NOMO-1 treated with dmso at 0.1 percent for 144 hours (cell line): ENCODE results near the gene KCNS1.
"Not testable (repeated sequence)": the region's sequence is repeated elsewhere in the genome, so short reads cannot be mapped to it uniquely, and the experiment has no call there.

Experiments used
- DNase-seq: peaks from one replicate; lab custom pipeline; 2025; ENCODE audit not compliant: unreplicated experiment; lab: John Stamatoyannopoulos, UW

Gene KCNS1

DNA sequence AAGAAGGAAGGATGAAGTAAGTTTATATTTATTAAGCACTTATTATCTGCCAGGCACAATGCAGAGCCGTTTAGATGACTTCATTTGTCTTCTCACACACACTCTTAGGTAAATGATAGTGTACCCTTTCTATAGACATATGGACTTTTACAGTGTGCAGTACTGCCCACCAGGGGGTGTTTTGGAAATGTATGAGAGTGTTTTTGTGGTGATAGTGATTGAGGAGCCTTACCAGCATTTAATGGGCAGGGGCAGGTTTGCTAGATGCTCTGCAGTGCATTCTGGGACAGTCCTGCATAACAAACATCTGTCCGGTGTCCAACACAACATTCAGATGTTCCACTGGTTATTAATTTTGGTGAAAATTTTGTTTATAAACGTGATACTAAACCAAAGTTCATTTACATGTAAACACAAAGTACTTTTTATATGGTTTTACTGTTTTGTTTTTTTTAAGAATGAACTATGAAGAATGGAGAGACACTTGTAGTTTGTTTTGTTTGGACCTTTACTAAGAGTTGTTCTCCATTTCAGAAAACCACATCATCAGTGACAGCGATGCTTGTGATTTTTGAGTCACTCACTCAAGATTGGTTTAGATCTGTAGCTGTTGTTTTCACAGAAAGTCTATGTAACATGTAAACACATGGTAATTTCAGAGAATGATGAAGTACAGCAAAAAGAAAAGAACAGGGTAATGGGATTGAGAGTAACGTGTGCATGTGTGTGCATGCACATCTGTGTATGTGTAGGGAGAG lies 19.9 kb downstream of the KCNS1 start:
- DNase-seq, result no peak

DNA sequence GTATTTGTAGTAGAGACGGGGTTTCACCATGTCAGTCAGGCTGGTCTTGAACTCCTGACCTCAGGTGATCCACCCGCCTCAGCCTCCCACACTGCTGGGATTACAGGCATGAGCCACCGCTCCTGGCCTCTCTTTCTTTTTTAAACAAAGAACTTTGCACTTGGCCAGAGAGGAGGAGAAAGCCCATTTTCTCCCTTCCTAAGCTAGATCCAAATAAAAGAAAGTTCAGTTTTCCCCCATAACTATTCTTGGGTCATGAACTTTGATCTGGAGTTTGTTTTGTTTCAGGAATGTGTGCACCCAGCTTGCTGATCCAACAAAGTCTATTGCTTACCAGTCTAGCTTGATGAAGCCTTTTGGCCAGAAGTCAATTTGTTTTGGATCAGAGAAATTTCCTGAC lies 23.4 kb downstream of the KCNS1 start:
- no peak for DNase-seq

DNA sequence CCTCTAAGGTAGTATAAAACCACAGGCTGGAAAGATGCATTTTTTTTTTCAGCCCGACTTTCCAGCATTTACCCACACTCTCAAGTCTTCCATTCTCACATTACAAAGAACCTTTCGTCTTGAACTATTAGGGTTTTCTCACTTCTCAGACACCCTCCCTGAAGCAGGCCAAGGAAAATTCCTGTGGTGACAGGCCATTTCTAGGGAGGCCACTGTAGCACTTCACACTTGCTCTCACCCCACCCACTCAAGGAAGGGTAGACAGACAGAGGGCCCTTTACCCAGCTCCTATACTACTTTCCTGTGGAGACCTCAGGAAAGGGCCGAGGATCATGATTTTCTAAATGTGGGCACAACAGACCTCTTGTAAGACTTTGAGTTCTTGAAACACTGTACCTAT lies 27.7 kb downstream of the KCNS1 start:
- DNase-seq, result no peak

DNA sequence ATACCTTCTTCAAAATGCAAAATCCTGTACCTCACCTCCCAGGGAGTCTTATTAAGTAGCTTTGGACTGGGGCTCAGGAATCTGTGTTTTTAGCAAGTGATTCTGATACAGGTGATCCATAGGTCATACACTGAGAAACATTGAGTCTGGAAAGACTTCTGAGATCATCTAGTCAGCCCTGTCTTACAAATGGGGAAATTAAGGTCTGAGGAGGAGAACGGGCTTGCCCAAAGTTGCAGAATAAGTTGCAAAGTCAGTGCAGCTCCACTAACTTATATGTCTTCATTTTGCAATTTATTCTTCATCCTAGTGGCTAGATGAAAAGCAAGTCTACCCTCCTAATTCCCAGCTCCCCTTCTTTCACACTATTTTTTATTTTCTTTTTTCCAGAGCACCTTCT lies 28.9 kb downstream of the KCNS1 start:
- no peak for DNase-seq

DNA sequence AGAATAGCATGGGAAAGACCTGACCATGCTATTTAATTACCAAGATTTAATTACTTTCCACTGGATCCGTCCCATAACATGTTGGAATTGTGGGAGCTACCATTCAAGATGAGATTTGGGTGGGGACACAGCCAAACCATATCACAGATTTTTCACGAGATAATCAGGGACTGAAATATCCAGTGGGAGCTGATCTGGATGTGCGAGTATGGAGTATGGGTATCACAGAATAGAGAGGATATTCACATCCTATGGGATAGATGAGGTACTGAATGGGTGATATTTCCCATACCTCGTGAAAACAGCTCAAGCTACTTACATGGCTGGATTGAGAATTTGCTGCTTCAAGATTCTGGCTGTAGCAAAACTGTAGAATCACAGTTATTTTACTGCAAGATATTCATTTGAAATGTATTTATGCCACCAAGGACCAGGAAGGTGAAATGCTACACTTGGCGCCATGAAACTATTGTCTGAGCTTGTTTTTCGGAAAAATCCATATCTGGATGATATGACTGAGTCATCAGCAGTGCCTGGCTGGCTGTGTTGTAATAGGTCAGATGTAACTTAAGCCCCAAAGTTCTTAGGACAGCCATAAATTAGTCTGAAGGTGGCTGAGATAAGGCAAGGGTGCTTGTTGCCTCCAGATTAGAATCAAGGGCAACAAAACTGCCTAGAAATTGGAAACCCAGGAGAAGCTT lies 29.8 kb downstream of the KCNS1 start:
- DNase-seq, result no peak

DNA sequence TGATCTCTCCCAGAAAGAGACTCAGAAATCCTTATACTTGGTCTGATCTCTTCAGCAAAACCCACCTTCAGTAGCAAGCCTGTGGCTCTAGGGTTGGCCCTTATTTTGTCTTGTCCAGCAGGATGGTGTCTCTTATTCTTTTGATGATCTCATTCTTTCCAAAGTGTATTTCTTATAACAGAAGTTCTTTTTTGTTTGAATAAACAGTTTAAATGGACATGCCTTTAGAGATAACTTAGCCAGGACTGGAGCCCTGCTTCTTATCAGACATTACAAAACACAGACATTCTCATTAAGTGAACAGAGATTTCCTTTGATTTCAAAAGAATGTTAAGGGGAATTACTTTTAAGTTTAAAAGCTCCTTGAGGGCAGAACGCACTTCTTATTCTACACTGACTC lies 31.7 kb downstream of the KCNS1 start:
- DNase-seq, result no peak

DNA sequence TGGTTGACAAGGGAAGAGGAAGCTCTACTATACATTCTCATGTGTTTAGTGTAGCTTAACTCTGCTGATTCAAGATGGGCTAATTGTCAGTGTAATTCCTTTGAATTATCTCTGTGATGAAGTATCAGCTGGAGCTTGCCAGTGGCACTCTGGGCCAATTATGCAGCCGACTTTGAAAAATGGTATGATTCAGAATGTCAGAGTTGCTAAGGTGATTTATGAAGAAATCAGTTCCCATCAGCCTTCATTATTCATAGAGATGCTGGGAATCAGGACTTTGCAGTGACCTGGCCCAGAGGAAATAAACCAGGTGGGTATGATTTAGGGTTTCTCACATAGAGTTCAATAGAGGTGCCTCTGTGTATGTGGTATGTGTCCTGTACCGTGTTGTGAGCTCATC lies 33.4 kb downstream of the KCNS1 start:
- no peak for DNase-seq

DNA sequence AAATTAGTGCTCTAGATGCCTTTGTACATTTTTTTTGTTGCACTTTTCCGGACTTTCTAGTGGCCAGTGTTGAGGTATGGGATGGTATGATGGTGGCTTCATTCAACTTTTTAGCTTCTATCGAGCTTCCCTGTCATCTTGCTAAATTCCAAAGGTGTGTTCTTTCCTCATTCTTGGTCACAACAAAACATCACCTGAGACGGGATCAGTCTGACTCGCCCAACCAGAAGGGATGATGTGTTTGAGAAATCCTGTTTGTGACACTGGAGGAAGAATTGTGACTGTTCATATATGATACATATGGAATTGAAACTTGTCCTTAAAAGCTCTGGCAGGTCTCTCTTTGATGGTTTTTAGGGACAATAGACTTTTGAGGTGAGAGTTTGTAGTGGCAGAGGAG lies 33.8 kb downstream of the KCNS1 start:
- DNase-seq, result no peak

DNA sequence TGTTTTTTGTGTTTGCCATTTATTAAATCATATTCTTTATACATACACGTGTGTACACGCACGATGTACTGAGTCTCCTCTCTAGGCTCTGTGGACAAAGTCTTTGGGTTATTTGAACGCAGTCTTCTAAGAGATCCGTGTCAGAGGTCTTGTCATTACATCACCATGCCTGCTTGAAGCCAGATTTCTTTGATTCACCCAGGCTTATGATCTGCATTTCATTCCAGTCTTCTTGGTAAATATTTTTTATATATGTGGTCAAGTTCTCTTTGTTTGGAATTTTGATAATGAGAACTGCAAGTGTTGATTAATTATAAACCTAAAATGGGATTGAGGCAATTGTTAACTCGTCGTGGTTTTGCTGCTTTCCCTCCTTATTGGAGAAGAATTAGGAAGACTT lies 34.6 kb downstream of the KCNS1 start:
- no peak for DNase-seq

DNA sequence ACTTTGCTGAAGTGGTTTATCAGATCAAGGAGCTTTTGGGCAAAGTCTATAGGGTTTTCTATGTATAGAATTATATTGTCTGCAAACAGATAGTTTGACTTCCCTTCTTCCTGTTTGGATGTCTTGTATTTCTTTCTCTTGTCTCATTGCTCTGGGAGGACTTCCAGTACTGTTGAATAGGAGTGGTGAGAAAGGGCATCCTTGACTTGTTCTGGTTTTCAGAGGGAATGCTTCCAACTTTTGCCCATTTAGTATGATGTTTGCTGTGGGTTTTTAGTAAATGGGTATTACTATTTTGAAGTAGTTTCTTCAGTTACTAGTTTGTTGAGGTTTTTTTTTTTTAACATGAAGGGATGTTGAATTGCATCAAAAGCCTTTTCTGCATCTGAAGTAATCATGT lies 36.1 kb downstream of the KCNS1 start:
- no peak for DNase-seq

DNA sequence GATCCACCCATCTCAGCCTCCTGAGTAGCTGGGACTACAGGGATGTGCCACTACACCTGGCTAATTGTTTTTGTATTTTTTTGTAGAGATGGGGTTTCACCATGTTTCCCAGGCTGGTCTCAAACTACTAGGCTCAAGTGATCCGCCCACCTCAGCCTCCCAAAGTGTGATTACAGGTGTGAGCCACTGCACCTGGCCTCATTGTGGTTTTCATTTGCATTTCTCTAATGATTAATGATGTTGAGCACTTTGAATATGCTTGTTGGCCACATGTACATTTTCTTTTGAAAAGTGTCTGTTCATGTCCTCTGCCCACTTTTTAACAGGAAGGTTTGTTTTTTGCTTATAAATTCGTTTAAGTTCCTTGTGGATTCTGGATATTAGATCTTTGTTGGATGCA lies 37.8 kb downstream of the KCNS1 start:
- not testable (repeated sequence) for DNase-seq

DNA sequence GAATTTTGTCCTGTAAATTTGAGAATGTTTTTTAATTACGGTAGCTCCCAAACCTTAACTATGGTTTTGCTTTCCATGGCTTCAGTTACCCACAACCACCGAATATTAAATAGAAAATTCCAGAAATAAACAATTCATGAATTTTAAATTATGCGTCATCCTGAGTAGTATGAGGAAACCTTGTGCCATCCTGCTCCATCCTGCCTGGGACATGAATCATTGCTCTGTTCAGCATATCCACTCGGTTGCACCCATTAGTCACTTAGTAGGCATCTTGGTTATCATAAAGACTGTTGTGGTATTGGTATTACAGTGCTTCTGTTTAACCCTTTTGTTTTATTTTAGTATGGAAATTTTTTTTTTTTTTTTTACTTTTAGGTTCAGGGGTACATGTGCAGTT lies 39.7 kb downstream of the KCNS1 start:
- no peak for DNase-seq

DNA sequence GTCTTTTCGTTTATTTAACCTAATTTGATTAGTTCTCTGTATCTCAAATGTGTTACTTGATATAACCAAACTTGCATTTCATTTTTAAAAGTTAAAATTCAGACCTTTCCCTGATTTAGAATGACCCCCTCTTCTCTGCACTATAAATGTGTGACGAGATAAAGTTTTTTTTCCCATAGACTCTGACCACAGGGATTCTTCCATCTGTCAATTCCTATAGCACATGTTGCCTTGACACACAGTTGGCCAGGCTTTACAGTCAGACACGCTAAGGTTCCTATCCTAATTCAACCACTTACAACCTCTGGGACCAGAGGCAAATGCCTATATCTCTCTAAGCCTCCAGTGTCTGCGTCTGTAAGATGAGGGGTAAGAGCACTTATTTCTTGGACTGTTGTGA lies 40.6 kb downstream of the KCNS1 start:
- DNase-seq, result no peak

DNA sequence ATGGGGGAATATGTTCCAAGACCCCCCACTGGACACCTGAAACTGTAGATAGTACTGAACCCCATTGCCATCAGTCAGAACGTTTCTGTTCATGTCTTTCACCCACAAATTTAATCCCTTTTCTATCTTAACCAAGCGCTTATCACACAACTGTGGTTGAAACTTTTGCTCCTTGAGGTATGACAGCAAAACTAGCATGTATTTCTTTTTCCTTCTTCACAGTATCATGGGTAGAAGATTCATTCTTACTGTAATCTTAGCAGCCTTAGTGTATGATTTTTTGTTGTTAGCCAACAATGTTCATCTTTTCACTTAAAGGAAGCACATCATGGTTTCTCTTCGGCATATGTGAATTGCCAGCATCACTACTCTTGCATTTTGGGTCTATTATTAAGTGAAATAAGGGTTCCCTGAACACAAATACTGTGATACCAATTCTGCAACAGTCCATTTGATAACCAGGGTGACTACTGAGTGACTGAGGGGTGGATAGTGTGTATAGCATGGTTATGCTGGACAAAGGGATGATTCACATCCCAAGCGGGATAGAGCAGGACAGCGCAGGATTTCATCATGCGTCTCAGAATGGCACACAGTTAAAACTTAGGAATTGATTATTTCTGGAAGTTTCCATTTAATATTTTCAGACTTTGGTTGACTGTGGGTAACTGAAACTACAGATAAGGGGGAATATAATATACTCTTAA lies 41.8 kb downstream of the KCNS1 start:
- no peak for DNase-seq

DNA sequence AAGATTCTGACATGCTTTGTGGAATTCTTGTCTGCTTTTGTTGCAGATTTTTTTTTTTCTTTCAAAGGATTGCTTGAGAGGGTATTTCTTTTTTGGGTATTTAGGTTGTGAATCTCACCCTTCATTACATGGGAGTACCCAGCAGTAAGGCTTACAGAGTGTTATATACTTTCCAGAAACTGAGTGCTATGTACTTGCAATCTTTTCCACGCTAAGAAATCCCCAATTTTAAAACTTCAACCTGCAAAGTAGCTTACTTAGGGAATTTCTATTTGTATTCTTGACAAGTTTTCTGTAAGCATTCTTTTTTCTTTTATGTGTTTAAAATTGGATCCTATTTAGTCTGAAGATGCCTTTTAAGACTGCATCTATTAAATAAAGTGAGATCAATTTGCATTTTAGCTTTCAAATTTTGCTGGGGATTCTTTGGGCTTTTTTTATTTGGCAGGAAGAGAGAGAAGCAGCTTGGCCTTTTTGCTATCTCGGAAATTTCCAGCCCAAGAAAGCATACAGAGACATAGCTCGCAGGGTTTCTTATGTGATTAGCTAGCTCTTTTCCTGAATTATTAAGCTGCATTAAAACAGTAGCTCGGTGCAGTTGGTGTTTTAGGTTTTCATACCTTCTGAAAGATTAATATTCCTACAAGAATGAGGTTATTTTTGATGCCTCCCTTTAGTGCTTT lies 42.6 kb downstream of the KCNS1 start:
- DNase-seq, result no peak

DNA sequence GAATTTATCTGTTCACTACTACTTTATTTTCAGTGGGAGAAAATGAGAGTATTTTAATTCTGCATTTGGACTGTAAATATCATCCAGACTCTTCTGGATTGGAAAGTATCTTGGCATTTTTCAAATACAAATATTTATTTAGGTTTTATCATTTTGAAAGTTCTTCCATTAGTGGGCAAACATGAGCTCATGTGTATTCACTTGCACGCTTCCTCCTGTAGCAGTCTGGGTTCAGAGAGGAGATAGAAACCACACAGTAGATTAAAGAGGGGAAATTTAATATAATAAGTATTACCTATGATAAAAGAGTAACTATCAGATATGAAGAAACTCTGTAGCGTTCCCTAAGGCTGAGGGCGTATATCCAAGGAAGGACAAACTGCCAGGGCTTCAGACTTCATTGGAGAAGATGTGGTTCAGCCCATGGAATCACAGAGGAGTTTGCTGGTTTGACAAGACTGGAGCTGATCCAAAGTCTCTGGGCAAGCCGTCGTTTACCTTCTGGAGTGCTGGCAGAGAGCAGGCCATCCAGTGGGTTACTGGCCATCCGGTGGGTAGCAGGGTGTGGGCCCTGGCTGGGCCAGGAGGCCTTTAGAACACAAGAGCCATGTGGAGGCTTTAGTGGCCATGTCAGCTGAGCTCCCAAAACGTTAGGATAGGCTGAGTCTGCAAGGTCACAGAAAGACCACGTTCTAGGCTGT lies 44.3 kb downstream of the KCNS1 start:
- DNase-seq, result no peak

DNA sequence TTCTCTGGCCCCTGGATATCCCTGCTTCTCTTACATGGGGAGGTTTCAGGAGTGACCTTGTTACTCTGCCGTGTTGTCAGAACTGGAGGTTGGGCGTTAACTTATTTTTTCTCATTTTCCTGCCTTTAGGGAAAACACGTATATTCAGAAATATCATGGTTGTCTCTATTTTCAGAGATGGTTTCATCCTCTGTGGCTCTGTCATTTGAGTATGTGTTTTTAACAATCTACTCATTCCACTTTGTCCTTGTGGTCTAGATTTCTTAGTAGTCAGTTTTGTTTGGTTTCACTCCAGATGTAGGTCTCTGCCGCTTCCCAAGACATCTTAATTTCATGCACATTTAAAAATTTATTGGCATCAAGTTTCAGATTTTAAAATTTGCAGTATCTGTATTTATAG lies 45.9 kb downstream of the KCNS1 start:
- no peak for DNase-seq

DNA sequence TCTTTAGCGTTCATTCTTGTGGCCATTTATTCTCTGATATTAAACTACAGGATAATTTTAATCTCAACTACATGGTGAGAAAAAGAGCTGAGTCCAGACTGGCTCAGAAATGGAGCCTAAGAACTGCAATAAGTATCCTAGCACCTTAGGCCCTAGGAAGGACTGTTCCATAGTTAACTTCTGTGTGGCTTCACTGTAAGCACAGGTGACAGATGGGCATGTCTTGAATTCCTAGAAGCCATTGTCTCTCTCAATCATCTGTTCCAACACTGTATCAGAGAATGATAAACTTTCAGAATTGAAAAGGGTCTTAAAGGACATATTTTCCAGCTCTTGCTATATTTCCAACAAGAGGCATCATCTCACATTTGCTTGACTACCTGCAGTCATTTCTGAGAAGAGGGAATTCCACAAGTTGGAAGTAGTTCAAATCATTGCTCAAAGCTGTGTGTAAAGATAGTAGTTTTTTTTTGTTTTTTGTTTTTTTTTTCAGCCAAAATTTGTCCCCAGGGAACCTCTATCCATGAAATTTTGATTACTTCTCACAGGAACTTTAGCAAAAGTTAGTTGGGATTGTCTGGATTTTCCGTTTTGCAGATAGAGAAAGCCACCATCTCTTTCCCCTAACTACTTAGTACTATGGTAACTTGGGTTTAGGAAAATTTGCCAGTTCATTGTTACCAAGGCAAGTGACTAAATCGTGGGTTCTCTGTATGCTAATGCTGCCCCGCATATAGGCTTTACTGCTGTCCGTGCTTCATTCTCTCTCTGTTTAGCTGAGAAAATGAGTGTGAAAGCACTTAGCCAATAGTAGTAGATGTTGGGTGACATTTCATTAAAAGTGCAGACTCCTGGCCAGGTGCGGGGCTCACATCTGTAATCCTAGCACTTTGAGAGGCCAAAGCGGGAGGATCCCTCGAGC lies 47.2 kb downstream of the KCNS1 start:
- DNase-seq, result no peak

DNA sequence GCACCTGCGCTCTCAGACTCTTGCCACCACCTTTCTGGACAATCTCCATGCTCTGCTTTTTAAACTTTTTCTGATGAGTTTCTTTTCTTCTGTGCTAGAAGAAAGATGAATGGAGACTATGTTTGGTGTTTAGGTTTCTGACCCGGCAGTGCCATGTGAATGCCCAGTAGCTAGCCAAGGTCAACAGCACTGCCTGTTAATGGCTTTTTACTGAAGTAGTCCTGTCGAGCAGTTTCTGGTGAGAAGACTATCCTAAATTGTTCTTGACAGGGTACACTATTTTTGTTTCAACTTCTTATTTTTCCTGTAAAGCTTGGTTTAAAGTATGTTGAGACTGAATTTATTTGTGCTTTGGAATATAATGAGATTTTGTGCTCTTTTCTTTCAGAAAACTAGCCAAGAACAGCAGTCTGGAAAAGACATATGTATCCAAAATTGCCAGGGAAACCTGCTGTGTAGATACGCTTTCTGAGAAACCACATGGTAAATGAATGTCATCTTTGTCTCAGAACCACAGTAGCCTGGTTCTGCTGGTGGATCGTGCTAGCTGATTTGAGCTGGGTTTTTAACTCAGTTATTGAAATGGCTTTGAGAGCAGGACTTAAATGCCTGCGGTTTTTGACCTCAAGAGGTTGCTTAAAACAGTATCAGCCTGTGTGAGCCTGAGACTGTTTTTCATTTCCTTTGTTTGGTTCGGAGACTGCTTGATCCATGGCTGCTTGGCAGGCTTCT lies 48.1 kb downstream of the KCNS1 start:
- peak; percentile 52 for DNase-seq
